K562 (cell line): ENCODE results near the gene IL13RA1.

Source experiments
- CTCF ChIP-seq, 3 experiments: IDR thresholded peaks in 2 of 3; conservative IDR thresholded peaks in 1 of 3; 2 replicates each; pipeline ENCODE4 v1.5.1; 2011 to 2012; ENCODE audit warnings: low read length in 3 of 3, mild to moderate bottlenecking in 3 of 3, control low read depth in 2 of 3, improper control_type of control experiment in 1 of 3, inconsistent platforms in 1 of 3, low read depth in 1 of 3, mixed read lengths in 1 of 3, moderate library complexity in 1 of 3; ENCODE audit not compliant: insufficient read depth in 2 of 3
- ELF1 ChIP-seq: fragments of 200-800 bp; sonication (Bioruptor generic); IDR thresholded peaks from 2 replicates; pipeline ENCODE4 v1.6.1; 2016; ENCODE audit warnings: missing genetic modification characterization, missing compliant biosample characterization
- JUNB ChIP-seq: fragments of 450-650 bp; formaldehyde crosslinking; conservative IDR thresholded peaks from 2 replicates; pipeline ENCODE4 v1.4.0; 2020; ENCODE audit warnings: mild to moderate bottlenecking
- POLR2AphosphoS5 ChIP-seq: IDR thresholded peaks from 2 replicates; pipeline ENCODE4 v1.6.1; 2011; ENCODE audit warnings: mild to moderate bottlenecking, low read depth, low read length, moderate library complexity; ENCODE audit not compliant: control insufficient read depth, insufficient read depth
- SETDB1 ChIP-seq: IDR thresholded peaks from one replicate; pipeline ENCODE4 v1.6.1; 2012; ENCODE audit warnings: low read length, control low read depth, inconsistent platforms
- SMAD4 ChIP-seq: fragments of 250-450 bp; sonication (Bioruptor Pico); conservative IDR thresholded peaks from 2 replicates; pipeline ENCODE4 v1.8.0; 2021; ENCODE audit warnings: inconsistent platforms, mild to moderate bottlenecking, moderate library complexity
- SNRNP70 ChIP-seq: fragments of 200-400 bp; formaldehyde crosslinking; optimal IDR thresholded peaks from 2 replicates; pipeline ENCODE3; 2017; ENCODE audit warnings: low read depth, low read length
- ZC3H4 ChIP-seq: sonication (generic); formaldehyde crosslinking; IDR thresholded peaks from 2 replicates; pipeline ENCODE4 v1.9.0; 2021; ENCODE audit warnings: missing genetic modification reagents, borderline replicate concordance
- ZNF121 ChIP-seq: sonication (generic); formaldehyde crosslinking; conservative IDR thresholded peaks from 2 replicates; pipeline ENCODE4 v1.8.0; 2022; ENCODE audit warnings: missing genetic modification reagents

GRCh38 chrX:118802857-118803256 is 75.5 kb downstream of the IL13RA1 start:
- TF ChIP-seq ZNF121 (no peak), POLR2AphosphoS5 (no peak), SMAD4 (no peak), ELF1 (tag) (no peak), JUNB (CRISPR knock-in tag) (no peak), SNRNP70 (no peak), ZC3H4 (CRISPR knock-in tag) (no peak), SETDB1 (no peak), CTCF (IDR thresholded peaks at IDR 0.05 in 2 of 3, conservative IDR thresholded peaks at IDR 0.05 in 1 of 3; ENCODE audit: insufficient read depth in 2 of 3, low read depth in 1 of 3, low read length in 3 of 3) (no peak)
